ENCODE measurements around the gene CD79B. TPM values are rescaled to one million over a fixed set of nuclear protein-coding genes. Genes with fewer than 3 reads are reported as not detected.

Gene CD79B
- total and polyA plus RNA-seq, 9 of the 15 experiments (the other 6 are each of a cell fraction or from before 2014, with no cell fraction given) = 0.15 to 0.62 (median 0.44) TPM; not detected in 2

DNA sequence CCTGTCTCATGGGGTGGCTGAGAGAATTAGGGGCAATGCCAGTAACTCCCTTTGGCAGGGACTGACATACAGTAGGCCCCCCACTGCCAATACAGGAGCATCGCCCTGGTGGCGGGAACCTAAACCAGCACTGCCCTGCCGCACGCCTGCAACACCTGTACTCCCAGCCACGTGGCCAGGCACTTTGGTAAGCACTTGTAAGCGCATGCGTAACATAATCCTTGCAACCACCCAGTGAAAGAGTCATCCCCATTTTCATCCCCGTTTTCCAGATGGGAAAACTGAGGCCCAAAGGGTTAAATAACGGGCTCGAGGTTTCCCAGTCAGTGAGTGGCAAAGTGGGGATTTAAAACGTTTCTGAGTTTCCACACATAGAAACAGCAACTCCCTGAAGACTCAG, 23.1 kb upstream of the CD79B start:
- Histone ChIP-seq H3K79me2 (ENCODE audit: control insufficient read depth, insufficient read depth, low read length) (no peaks in the 10 kb centered on the region), H3K4me1 (replicated peaks in 1 of 2; ENCODE audit: control insufficient read depth in 2 of 2, insufficient read depth in 2 of 2, low read length in 2 of 2) (peaks cover 1 to 8% of the 10 kb centered on the region in 2 experiments; a peak in 2 of 5 replicates), H3K4me2 (ENCODE audit: insufficient read depth, low read length) (no peak overlapping the region), H3K36me3 (ENCODE audit: control insufficient read depth, insufficient read depth, low read length) (no peaks in the 10 kb centered on the region), H3K9me1 (ENCODE audit: control insufficient read depth, insufficient read depth, low read length) (no peaks in the 10 kb centered on the region), H2AFZ (ENCODE audit: low read depth, low read length) (no peak overlapping the region), H3K27me3 (ENCODE audit: control insufficient read depth in 2 of 2, insufficient read depth in 2 of 2, low read length in 2 of 2) (peaks cover 8 to 27% of the 10 kb centered on the region in 2 experiments; a peak in 4 of 5 replicates), H3K9me3 (replicated peaks; ENCODE audit: control insufficient read depth, insufficient read depth, low read depth, low read length) (no peaks in the 10 kb centered on the region), H4K20me1 (replicated peaks; ENCODE audit: control insufficient read depth, insufficient read depth, low read length) (0 out of 2 replicates have a peak, but pooled peaks cover 7% of the 10 kb centered on the region), H3K27ac (ENCODE audit: extremely low read depth, low read depth, low read length) (no peak overlapping the region), H3K4me3 (no peak overlapping the region), H3K9ac (ENCODE audit: insufficient read depth in 1 of 2, low read depth in 2 of 2, low read length in 2 of 2) (no peak overlapping the region)
- no peak for TF ChIP-seq CREB1 (IDR thresholded peaks at IDR 0.05)
- TF ChIP-seq CREB1 (CRISPR knock-in tag; IDR thresholded peaks at IDR 0.05) = no peak
- TF ChIP-seq, protein P1, sequence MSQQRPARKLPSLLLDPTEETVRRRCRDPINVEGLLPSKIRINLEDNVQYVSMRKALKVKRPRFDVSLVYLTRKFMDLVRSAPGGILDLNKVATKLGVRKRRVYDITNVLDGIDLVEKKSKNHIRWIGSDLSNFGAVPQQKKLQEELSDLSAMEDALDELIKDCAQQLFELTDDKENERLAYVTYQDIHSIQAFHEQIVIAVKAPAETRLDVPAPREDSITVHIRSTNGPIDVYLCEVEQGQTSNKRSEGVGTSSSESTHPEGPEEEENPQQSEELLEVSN (IDR thresholded peaks at IDR 0.05; ENCODE audit: borderline replicate concordance in 1 of 2, extremely low read depth in 1 of 2, insufficient read depth in 1 of 2, insufficient read length in 1 of 2, low read depth in 1 of 2, low read length in 1 of 2, poor library complexity in 1 of 2, severe bottlenecking in 1 of 2) = peak in 1 of 2 experiments; percentile 17
- no peak for TF ChIP-seq SAP30 (IDR thresholded peaks at IDR 0.05; ENCODE audit: borderline replicate concordance, insufficient read depth, low read depth, low read length, poor library complexity, severe bottlenecking)
- no peak for TF ChIP-seq NR2C1 (IDR thresholded peaks at IDR 0.05)
- no peak for TF ChIP-seq NR2C1 (tag; IDR thresholded peaks at IDR 0.05)
- TF ChIP-seq, protein P2, sequence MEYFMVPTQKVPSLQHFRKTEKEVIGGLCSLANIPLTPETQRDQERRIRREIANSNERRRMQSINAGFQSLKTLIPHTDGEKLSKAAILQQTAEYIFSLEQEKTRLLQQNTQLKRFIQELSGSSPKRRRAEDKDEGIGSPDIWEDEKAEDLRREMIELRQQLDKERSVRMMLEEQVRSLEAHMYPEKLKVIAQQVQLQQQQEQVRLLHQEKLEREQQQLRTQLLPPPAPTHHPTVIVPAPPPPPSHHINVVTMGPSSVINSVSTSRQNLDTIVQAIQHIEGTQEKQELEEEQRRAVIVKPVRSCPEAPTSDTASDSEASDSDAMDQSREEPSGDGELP (CRISPR knock-in tag; IDR thresholded peaks at IDR 0.05; ENCODE audit: borderline replicate concordance) = no peak
- TF ChIP-seq KDM1A (IDR thresholded peaks at IDR 0.05) = peak; percentile 26 to 50; a peak in 1 of 4 replicates
- TF ChIP-seq BCOR (IDR thresholded peaks at IDR 0.05) = peak; percentile 70; the same call in 1 of the 2 replicates
- TF ChIP-seq, protein P3, sequence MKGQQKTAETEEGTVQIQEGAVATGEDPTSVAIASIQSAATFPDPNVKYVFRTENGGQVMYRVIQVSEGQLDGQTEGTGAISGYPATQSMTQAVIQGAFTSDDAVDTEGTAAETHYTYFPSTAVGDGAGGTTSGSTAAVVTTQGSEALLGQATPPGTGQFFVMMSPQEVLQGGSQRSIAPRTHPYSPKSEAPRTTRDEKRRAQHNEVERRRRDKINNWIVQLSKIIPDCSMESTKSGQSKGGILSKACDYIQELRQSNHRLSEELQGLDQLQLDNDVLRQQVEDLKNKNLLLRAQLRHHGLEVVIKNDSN (CRISPR knock-in tag; IDR thresholded peaks at IDR 0.05) = 0 out of 2 replicates have a peak, but pooled peaks have one; percentile 28
- 0 out of 2 replicates have a peak, but pooled peaks have one; percentile 27 for TF ChIP-seq ESRRA (IDR thresholded peaks at IDR 0.05; ENCODE audit: borderline replicate concordance, low read depth)
- TF ChIP-seq TEAD1 (CRISPR knock-in tag; IDR thresholded peaks at IDR 0.05) = 0 out of 4 replicates have a peak, but pooled peaks of 1 of the 2 experiments have one; percentile 32
- peak; percentile 81 for TF ChIP-seq RBM25 (IDR thresholded peaks at IDR 0.05; ENCODE audit: low read depth, low read length, severe bottlenecking)
- peak; percentile 74 for TF ChIP-seq ADNP (tag; IDR thresholded peaks at IDR 0.05)
- TF ChIP-seq PPARD (CRISPR knock-in tag; IDR thresholded peaks at IDR 0.05) = no peak
- ChIA-PET POLR2A (interaction anchor here (0.6 to 1.9 kb wide), 4 partner anchors 9 to 358 kb away, joined by 3 to 6 read pairs (median 4); no protein-coding TSS in a partner anchor), CTCF (ENCODE audit: low intra/inter-chr PET ratio) (no interaction called here)
- FAIRE-seq (no peak), ATAC-seq (no peak), DNase-seq (ENCODE audit: extremely low read depth in 1 of 4, low spot score in 3 of 4) (no peak)
- BruUV-seq (replicated peaks) = no TSS peak
- WGBS (ENCODE audit: insufficient coverage, low coverage, missing lambda C conversion rate) = 42% methylated on average over 10 of the region's 11 CpGs
- in situ Hi-C loops (cut with MboI) (no loop called here), intact Hi-C loops (cut with micrococcal nuclease) (no loop called here)
